GM06990 (cell line): ENCODE results near the gene IRGQ.
A peak's percentile ranks its signal among the peaks of the same experiment; 100 is the strongest.

Source experiments
- DNase-seq: peaks from one replicate; pipeline ENCODE4 v3.0.0-alpha.2; 2011; ENCODE audit not compliant: insufficient read length; ENCODE audit errors: extremely low read depth
- H3K27me3 ChIP-seq: replicated peaks from 2 replicates; pipeline ENCODE4 v1.6.0; 2011; ENCODE audit warnings: low read length; ENCODE audit not compliant: control insufficient read depth, insufficient read depth
- H3K36me3 ChIP-seq: 2 replicates; pipeline ENCODE4 v1.5.1; 2011; ENCODE audit warnings: low read length; ENCODE audit not compliant: control insufficient read depth, insufficient read depth
- H3K4me3 ChIP-seq: replicated peaks from 2 replicates; pipeline ENCODE4 v1.5.1; 2011; ENCODE audit warnings: low read depth, mild to moderate bottlenecking, control low read depth, low read length
- CTCF ChIP-seq: IDR thresholded peaks from 2 replicates; pipeline ENCODE4 v1.5.1; 2011; ENCODE audit warnings: low read length, control low read depth, mild to moderate bottlenecking, inconsistent platforms; ENCODE audit not compliant: insufficient read depth, poor library complexity, severe bottlenecking

The IRGQ gene

GRCh38 chr19:43595999-43596841 is at the start of gene IRGQ, which contains the start of gene ZNF576:
TSS of gene IRGQ (minus strand) at chr19:43596134. CDS start at chr19:43595338, 796 bp downstream.
TSS of gene ZNF576 (plus strand) at chr19:43596595. CDS start at chr19:43597109, 514 bp downstream.
- DNase-seq, result peak; percentile 98
- peak; percentile 1 for TF ChIP-seq CTCF
- H3K27me3 ChIP-seq, result no peaks in the 10 kb centered on the region
- peak within 1 kb of the TSS; percentile 93 for H3K4me3 ChIP-seq
- peaks cover 19% of the 10 kb centered on the region for H3K36me3 ChIP-seq

GRCh38 chr19:43644181-43644580 is 48.2 kb upstream of the IRGQ start:
- H3K27me3 ChIP-seq, result no peaks in the 10 kb centered on the region; the same call in 1 of the 2 replicates
- no peaks in the 10 kb centered on the region for H3K36me3 ChIP-seq
- TF ChIP-seq CTCF, result no peak
- H3K4me3 ChIP-seq, result no peak overlapping the region
- DNase-seq, result no peak

- no peaks in the 10 kb centered on the region for H3K36me3 ChIP-seq
- DNase-seq, result no peak
- no peak overlapping the region for H3K4me3 ChIP-seq
- no peak for TF ChIP-seq CTCF
- H3K27me3 ChIP-seq, result peaks cover 3% of the 10 kb centered on the region
These were observed 47.4 kb upstream of the IRGQ start for GRCh38 chr19:43643326-43643725.

GRCh38 chr19:43642531-43642930 is 46.6 kb upstream of the IRGQ start:
- H3K36me3 ChIP-seq, result no peaks in the 10 kb centered on the region
- no peak for TF ChIP-seq CTCF
- H3K4me3 ChIP-seq, result no peak overlapping the region
- no peak for DNase-seq
- H3K27me3 ChIP-seq, result peaks cover 6% of the 10 kb centered on the region

GRCh38 chr19:43641333-43641732 is 45.4 kb upstream of the IRGQ start:
- Histone ChIP-seq H3K4me3 (no peak overlapping the region), H3K36me3 (no peaks in the 10 kb centered on the region), H3K27me3 (peaks cover 8% of the 10 kb centered on the region)
- no peak for DNase-seq
- TF ChIP-seq CTCF, result no peak
